NCI-H345 treated with DMSO at 0.1 percent for 48 hours (cell line): ENCODE results near the gene CEP128.

Experiments
- DNase-seq: peaks from one replicate; lab custom pipeline; 2025; ENCODE audit not compliant: unreplicated experiment; lab: John Stamatoyannopoulos, UW

The CEP128 gene

GRCh38 chr14:80692903-80693302 lies 248.6 kb downstream of the CEP128 start:
- no peak for DNase-seq

- DNase-seq: no peak
Observed at GRCh38 chr14:80681651-80682050, 259.9 kb downstream of the CEP128 start.

GRCh38 chr14:80679273-80679672 lies 262.3 kb downstream of the CEP128 start:
- no peak for DNase-seq

DNA sequence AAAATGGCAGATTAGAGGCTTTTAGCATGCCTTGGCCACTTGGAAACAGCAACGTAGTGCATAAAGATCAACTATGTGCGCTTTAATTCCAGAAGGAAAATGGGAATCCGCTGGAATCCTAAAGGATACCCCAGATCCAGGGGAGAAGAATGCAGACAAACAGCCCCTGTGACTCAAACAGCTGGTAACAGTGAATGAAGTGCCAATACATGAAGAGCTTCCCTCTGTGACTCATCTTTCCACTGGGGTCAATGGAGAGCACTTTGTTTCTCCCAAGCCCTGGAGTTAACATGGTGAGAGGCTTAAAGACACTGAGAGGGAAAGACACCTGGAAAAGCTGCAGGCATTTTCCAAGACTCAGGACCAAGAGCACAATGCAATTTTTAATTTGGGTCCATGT lies 263.1 kb downstream of the CEP128 start:
- DNase-seq: no peak

DNA sequence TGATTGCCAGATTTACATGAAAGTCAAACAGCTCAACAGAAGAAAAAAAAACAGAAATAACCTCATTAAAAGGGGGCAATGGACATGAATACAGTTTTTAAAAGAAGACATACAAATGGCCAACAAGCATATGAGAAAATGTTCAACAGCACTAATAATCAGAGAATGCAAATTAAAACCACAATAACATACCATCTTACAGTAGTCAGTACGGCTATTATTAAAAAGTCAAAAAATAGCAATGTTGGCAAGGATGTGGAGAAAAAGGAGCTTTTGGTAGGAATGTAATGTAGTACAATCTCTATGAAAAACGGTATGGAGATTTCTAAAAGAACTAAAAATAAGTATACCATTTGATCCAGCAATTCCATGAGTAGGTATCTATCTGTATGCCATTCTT lies 272.1 kb downstream of the CEP128 start:
- no peak for DNase-seq

DNA sequence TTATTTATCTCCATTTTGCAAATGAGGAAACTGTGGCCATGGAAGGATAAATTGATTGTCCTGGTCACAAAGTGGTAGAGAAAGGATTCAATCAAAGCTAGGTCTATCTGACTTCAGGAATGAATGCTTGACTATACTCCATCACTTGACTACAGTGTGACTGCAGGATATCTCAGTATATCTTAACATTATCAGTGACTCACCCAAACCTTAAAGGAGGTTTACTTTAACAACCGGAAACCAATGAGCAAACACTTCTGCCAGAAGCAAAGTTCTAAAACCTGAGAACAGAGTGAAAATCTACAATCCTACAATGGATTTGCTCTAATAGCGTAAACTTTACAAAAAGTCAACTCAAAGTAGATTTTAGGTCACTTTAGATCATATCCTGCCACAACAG lies 277.0 kb downstream of the CEP128 start:
- DNase-seq: no peak

- no peak for DNase-seq
Observed at GRCh38 chr14:80663541-80663940, 278.0 kb downstream of the CEP128 start.

- DNase-seq: no peak
Observed at GRCh38 chr14:80659783-80660182, 281.8 kb downstream of the CEP128 start.

GRCh38 chr14:80658733-80659132 lies 282.8 kb downstream of the CEP128 start:
- no peak for DNase-seq

GRCh38 chr14:80658155-80658554 lies 283.4 kb downstream of the CEP128 start:
- DNase-seq: no peak

- no peak for DNase-seq
Observed at GRCh38 chr14:80653956-80654355, 287.6 kb downstream of the CEP128 start.

- DNase-seq: no peak
Observed at GRCh38 chr14:80645667-80646413, 295.7 kb downstream of the CEP128 start.

DNA sequence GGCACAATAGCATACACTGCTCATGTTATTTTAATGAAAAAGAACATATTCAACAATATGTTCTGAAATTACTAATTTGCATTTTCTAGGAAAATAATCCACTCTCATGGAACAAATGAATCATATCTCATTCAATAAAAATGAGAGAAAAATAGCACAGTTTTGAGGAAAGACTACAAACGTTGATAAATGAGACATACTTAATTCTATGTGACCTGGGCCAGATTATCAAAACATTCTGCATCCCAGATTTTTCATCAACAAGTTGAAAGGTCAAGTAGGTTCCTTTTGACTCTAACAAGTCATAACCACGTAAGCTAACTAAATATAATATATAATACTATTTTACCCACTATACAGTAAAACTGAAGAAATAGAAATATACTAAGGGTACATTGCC lies 296.7 kb downstream of the CEP128 start:
- no peak for DNase-seq

DNA sequence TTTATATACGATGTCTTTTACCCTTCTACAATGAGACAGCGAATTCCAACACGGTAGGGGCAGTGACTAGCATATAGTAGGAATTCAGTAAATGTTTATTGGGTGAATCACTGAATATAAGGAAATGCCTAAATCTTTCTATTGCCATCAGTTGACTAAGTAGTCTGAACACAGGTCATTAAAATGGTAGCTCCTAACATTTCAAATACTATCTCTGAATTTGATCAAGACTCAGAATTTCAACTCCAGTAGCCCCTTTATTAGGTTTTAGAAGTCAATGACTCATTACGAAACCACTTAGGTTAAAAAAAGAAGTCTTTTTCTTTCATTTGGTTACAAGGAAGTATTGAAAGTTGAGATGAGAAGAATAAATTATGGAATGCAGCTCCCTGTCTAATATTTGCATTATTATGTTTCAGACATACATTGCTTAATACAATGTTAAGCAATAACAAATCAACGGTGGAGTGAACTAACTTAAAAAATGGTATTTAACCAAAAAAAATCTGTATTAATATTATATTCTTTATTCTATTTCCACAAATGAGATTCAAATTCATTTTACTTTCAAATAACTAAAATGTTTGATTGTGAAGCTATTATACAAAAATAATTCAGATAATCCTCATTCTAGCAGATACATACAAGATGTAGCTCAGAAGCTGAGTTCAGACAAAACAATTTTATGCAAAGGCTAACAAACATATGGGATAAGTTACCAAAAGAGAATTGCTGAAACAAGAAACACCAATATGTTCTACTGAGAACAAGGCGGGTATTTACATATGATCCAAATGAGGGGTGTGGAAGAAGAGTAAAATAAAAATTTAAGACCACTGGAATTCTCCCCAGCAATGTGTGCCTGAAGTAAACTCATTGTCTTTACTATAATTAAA lies 302.7 kb downstream of the CEP128 start:
- DNase-seq: no peak

- no peak for DNase-seq
Observed at GRCh38 chr14:80637756-80638619, 303.6 kb downstream of the CEP128 start.

GRCh38 chr14:80636071-80636470 lies 305.5 kb downstream of the CEP128 start:
- DNase-seq: no peak

DNA sequence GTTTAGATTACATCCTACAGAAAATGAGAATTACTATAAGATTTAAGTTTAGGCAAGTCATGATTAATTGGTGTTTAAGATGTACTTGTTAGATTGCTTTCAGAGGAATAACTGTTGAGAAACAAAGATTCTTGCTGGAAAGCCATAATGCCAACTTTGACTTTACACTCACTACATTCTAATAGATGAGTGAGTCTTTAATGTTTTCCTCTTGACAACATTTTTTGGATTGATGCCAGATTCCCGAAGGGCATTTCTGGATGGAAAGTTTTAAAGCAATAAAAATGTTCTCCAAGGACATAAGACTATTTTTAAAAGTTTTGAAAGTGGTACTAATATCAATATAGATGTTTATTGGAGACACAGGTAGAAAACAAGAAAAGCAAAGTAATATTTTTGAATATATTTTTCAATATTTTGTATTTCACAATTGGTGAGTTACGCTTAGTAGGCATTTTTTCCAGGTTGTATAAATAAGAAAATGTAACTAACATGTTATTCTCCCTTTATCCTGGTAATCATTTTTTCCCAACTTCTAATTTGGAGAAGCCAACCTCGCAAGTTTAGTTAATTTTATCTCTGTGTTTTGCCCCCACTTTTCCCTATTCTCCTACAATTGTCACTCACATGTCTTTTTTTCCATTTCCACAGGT lies 307.3 kb downstream of the CEP128 start:
- DNase-seq: no peak

DNA sequence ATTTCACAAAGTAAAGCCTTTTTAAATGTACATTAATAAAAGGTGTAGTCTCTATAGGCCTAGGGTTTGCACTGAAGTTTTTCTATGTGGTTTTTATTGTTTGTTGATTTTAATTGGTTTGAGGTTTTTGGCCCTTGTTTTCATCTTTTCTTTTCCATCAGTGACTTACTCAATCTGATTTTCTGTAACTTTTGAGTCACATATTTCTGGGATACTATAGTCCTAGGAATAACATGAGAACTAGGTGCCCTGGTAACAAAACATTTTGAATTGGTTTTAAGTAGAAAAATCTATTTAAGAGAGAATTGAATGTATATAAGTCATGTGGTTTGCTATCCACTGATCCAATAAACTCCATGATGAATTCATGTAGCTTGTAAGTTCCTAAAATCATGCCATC lies 311.9 kb downstream of the CEP128 start:
- DNase-seq: no peak

DNA sequence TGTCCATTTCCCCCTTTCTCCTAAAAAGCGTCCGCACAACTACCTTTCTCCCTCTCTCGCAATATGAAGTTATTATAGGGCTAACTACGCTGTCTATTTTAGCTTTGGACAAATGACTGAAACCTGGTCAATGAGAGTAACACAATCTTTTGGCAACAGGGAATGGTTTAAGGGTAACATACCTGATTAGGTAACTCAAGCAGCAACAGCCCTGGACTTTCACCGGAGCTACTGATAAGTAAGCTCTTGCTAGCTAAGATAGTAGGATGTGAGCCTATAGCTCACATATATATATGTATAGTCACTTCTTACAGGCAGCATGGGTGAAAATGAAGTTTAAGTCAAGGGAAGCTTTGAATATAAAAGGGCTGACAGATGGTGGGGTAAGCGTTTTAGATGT lies 313.0 kb downstream of the CEP128 start:
- no peak for DNase-seq

DNA sequence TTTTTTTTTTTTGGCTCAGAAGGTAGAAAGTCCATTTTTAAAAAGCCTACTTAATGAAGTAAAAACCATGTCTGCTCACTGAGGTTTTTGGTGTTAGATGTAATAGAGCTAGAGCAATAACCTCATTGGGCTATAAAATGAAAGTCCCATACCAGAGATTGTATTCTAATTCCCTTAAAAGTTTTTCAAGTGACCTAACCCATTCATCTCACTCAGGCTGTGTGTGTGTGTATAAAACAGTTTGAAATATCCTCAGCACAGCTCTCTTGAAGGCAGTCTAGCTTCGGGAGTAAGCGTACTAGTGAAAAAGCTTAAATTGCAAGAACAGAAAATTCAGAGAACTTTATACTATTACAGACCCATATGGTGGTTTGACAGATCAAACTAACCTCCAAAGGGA lies 313.8 kb downstream of the CEP128 start:
- no peak for DNase-seq

DNA sequence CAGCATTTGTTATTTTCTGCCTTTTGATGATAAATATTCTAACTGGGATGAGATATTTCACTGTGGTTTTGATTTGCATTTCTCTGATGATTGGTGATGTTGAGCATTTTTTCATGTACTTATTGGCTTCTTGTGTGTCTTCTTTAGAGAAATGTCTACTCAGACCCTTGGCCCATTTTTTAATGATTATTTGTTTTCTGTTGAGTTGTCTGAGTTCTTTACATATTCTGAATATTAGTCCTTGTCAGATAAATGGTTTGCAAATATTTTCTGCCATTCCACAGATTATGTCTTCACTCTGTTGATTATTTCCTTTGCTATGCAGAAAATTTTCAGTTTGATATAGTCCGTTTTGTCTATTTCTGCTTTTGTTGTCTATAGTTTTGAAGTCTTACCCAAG lies 317.0 kb downstream of the CEP128 start:
- no peak for DNase-seq
